T-helper 2 cell treated with Interferon-gamma antibody and Interleukin-4, amounts not matched to agents 100 ng/mL and 5 ng/mL, for 36 hours (primary cell): ENCODE measurements around the gene ACYP2. TPM values are rescaled to one million over a fixed set of nuclear protein-coding genes. Genes with fewer than 3 reads are reported as not detected.
"Not testable (repeated sequence)": the region's sequence is repeated elsewhere in the genome, so short reads cannot be mapped to it uniquely, and the experiment has no call there.

Experiments
- intact Hi-C: fragments of 100-400 bp; cut with micrococcal nuclease; formaldehyde crosslinking; loops from one replicate; pipeline ENCODE4 v1.15.1; 2023
- total RNA-seq: library from RNA; stranded (reverse); gene quantifications from 2 replicates; pipeline ENCODE4 v1.2.3, GENCODE V29; 2022

Gene ACYP2
- total RNA-seq, 1 donor from 2014 or later = 12.1 TPM

DNA sequence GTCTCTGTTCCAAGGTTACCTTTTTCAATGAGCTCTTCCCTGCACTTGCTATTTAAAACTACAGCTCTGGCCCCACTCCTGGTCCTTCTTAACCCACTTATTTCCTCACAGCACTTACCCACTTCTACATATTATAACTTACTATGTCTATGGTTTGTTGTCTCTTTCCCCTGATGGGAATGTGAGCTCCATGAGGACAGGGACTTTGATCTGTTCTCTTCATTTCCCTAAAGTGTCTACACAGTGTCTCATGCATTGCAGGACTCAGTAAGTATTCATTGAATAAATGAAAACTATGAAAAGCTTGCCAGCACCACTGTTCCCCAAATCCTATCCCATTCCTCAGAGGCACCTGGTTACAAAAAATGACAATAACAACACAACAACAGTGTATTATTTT lies 18.3 kb upstream of the ACYP2 start:
- intact Hi-C loops = no loop called here

GRCh38 chr2:54099370-54099769 lies 16.0 kb upstream of the ACYP2 start:
- intact Hi-C loops = no loop called here

GRCh38 chr2:54099829-54100585 lies 15.4 kb upstream of the ACYP2 start:
- intact Hi-C loops = loop anchor here (10.0 kb wide), 1 partner anchor 735 kb away; no protein-coding TSS in a partner anchor

GRCh38 chr2:54100772-54101171 lies 14.6 kb upstream of the ACYP2 start:
- intact Hi-C loops = loop anchor here (10.0 kb wide), 1 partner anchor 734 kb away; no protein-coding TSS in a partner anchor

GRCh38 chr2:54103454-54104314 lies 11.7 kb upstream of the ACYP2 start:
- intact Hi-C loops = loop anchor here (10.0 kb wide), 1 partner anchor 731 kb away; no protein-coding TSS in a partner anchor

DNA sequence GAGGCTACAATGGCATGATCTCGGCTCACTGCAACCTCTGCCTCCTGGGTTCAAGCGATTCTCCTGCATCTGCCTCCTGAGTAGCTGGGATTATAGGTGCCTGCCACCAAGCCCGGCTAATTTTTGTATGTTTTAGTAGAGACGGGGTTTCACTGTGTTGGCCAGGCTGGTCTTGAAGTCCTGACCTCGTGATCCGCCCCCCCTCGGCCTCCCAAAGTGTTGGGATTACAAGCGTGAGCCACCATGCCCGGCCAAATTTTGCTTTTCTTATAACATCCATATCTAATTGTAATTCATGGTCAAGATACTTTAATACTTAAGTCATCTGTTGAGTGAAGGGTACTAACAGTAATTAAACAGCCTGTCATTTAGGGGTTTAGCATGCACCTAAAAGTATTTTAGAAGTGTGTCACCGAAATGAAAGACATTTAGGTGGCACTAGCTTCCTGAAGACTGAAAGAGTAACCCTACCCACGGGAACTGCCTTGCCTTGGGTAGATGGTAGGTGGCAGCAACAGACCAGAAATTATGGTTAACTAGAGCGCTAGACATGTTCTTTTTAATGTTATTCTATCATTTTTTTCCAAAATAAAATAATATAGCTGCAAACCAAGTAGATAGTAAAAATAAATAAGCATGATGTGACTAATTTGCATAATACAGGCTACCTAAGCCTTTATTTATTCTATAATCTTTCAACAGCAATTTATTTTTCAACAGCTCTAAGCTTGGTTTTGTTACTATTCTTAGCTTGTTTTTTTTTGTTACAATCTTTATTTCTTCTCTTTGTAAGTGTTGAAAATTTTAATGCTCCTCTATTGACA lies 8.6 kb upstream of the ACYP2 start:
- intact Hi-C loops = loop anchor here (1.0 to 10.0 kb wide), 5 partner anchors 8 to 728 kb away; partner anchors contain the start of gene ACYP2

DNA sequence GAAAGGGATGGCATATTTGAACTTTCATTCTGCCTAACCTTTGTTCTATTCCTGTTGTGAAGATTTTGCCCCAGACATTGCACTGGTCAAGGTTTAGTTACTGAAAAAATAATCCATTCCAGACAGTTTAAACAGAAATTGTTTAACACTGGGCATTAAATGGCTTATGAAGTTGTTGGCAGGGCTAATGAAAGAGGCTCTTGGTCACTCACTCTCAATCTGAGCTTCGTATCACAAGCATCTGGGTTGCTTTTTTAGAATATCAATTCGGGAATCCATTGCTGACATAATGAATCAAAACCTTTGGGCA lies 8.0 kb upstream of the ACYP2 start:
- intact Hi-C loops = loop anchor here (1.0 to 10.0 kb wide), 5 partner anchors 8 to 727 kb away; partner anchors contain the start of gene ACYP2

GRCh38 chr2:54107903-54108615 lies 7.4 kb upstream of the ACYP2 start:
- intact Hi-C loops = loop anchor here (1.0 to 10.0 kb wide), 5 partner anchors 7 to 727 kb away; partner anchors contain the start of gene ACYP2

- intact Hi-C loops = loop anchor here (5.0 to 10.0 kb wide), 3 partner anchors 597 to 1505 kb away; partner anchors contain the start of gene PPP4R3B
These were observed 5.6 kb upstream of the ACYP2 start for GRCh38 chr2:54109848-54110247.

DNA sequence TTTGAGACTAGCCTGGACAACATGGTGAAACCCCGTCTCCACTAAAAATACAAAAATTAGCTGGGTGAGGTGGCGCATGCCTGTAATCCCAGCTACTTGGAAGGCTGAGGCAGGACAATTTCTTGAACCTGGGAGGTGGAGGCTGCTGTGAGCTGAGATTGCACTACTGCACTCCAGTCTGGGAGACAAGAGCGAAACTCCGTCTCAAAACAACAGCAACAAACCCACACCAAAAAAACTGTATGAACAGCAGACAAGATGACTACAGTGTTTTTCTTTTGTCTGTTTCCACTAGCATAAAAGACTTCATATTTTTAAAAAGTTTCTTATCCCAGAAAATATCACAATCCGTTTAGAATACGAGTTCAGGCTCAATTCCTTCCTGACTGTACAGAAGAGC lies 936 bp upstream of the ACYP2 start:
- intact Hi-C loops = loop anchor here (2.0 to 10.0 kb wide), 5 partner anchors 22 to 1500 kb away; partner anchors contain the start of genes ASB3, ERLEC1, PPP4R3B and RTN4

- intact Hi-C loops = loop anchor here (1.0 to 10.0 kb wide), 11 partner anchors 8 to 1500 kb away; partner anchors contain the start of genes ASB3, CHAC2, EML6 and ERLEC1
These were observed 505 bp upstream of the ACYP2 start for GRCh38 chr2:54114936-54115283.

- intact Hi-C loops = loop anchor here (10.0 kb wide), 1 partner anchor 1498 kb away; the partner anchor contains the start of gene PPP4R3B
These were observed 1.2 kb downstream of the ACYP2 start for GRCh38 chr2:54116598-54116997.

DNA sequence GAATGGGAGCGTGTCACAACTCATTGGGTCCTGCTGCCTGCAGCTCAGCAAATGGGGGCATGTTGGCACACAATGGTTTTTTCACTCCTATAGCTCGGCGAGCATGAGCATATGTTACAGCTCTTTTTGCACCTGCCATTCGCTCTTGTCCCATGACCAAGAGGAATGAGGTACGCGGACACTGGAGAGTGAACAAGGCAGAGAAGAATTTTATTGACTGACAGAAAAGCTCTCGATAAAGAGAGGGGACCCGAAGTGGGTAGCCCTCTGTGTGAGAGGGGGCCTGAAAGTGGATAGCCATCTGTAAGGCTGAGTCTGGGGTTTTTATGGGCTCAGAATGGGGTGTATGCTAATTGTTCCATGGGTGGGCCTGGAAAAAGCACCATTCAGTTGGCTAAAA lies 5.5 kb downstream of the ACYP2 start:
- intact Hi-C loops = no loop called here

- intact Hi-C loops = no loop called here
These were observed 6.9 kb downstream of the ACYP2 start for GRCh38 chr2:54122171-54122935.

GRCh38 chr2:54122939-54123338 lies 7.5 kb downstream of the ACYP2 start:
- intact Hi-C loops = no loop called here

DNA sequence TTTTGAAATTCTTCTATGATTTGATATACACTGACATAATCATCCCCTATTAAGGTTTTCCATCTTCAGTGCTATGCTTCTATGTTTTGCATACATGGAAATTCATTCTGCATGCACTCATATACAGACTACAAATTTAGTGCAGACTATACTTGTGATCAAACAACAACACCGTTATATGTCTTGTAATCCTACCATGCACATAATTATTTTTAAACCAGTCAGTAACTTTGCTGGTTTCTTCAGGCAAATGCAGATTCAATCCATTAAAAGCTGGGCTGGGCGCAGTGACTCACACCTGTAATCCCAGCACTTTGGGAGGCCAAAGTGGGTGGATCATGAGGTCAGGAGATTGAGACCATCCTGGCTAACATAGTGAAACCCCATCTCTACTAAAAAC lies 11.8 kb downstream of the ACYP2 start:
- intact Hi-C loops = not testable (repeated sequence)

DNA sequence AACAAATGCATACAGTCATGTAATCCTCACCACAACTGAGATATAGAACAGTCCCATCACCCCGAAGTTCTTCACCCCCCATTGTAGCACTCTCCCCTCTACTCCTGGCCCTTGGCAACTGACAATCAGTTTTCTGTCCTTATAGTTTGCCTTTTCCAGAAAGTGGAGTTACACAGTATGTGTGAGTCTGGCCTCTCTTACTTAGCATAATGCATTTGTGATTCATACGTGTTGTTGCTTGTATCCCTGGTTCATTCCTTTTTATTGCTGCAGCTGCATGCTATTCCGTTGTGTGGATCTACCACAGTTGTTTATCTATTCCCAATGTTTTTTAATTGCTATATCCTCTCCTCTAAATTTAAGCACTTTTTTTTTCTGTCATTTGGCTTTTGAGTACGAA lies 17.6 kb downstream of the ACYP2 start:
- intact Hi-C loops = no loop called here

DNA sequence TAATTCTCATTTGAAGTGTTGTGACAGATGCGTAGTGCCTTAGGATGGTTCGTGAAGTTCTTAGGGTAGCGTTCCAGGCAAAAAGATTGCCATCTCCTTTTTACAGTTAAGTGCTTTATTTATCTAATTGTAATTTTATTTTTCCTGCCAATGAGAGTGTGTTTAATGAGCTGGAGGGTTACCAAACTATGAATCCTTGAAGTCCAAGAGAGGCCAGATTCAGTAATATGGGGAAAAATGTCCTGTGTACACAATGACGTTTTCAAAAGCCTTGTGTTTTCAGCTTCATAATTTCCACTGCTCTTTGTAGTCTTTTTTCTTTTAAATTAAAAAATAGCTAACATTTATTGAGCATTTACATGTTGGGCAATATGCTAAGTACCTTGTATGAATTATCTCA lies 23.8 kb downstream of the ACYP2 start:
- intact Hi-C loops = no loop called here

DNA sequence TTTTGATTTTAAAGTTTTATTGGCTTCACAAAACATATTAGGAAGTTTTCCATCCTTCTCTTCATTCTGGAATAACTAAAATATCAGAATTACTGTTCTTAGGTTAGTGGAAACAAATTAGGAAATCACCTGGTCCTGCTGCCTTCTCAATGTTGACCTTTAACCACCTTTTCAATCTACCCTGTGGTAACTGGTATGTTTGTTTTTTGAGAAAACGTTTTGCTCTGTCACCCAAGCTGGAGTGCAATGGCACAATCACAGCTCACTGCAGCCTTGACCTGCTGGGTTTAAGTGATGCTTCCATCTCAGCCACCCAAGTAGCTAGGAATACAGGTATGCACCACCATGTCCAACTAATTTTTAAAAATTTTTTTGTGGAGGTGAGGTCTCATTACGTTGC lies 28.4 kb downstream of the ACYP2 start:
- intact Hi-C loops = no loop called here

DNA sequence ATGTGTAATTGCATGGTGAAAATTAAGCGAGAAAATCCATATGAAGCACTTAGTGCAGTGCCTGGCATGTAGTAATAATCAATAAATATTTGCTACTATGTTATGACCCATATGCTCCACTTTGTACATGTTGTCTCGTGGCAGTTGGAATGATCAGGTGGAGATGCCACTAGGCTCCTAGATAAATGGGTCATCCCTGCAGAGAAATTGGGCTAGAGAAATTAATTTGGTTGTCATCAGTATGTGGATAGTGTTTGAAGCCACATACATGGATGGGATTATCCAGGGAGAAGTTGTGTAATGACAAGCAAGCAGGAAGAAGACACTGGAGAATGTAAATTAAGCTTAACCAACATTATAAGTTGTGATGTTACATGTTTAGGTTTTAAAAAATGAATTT lies 33.0 kb downstream of the ACYP2 start:
- intact Hi-C loops = no loop called here
